ENCODE data around the gene CALML3. TPM values are rescaled to one million over a fixed set of nuclear protein-coding genes. Genes with fewer than 3 reads are reported as not detected.

CALML3 gene
- total RNA-seq, 4 donors from 2014 or later: not detected

- no peak for TF ChIP-seq CTCF (IDR thresholded peaks at IDR 0.05; ENCODE audit: low read depth)
Measured at GRCh38 chr10:5506751-5507648, 17.8 kb upstream of the CALML3 start.

GRCh38 chr10:5507649-5508131, 17.1 kb upstream of the CALML3 start:
- no peak for TF ChIP-seq CTCF (IDR thresholded peaks at IDR 0.05; ENCODE audit: low read depth)

- TF ChIP-seq CTCF (IDR thresholded peaks at IDR 0.05; ENCODE audit: low read depth): no peak
Measured at GRCh38 chr10:5508161-5508604, 16.6 kb upstream of the CALML3 start.

GRCh38 chr10:5508786-5509185, 16.0 kb upstream of the CALML3 start:
- TF ChIP-seq CTCF (IDR thresholded peaks at IDR 0.05; ENCODE audit: low read depth): no peak

- no peak for TF ChIP-seq CTCF (IDR thresholded peaks at IDR 0.05; ENCODE audit: low read depth)
Measured at GRCh38 chr10:5509236-5509635, 15.5 kb upstream of the CALML3 start.

GRCh38 chr10:5509691-5510090, 15.1 kb upstream of the CALML3 start:
- TF ChIP-seq CTCF (IDR thresholded peaks at IDR 0.05; ENCODE audit: low read depth): no peak

GRCh38 chr10:5510281-5511072, 14.3 kb upstream of the CALML3 start:
- TF ChIP-seq CTCF (IDR thresholded peaks at IDR 0.05; ENCODE audit: low read depth): no peak

Measured in subcutaneous adipose tissue (tissue), 4 donors.